ENCODE data around the gene PPP3CB. TPM values are rescaled to one million over a fixed set of nuclear protein-coding genes. Genes with fewer than 3 reads are reported as not detected.

The PPP3CB gene
- total RNA-seq, 6 donors from 2014 or later: 24.3 to 42.4 (median 32.9) TPM

- DNase-seq (no peak), ATAC-seq (ENCODE audit: low FRiP score in 2 of 2) (no peak)
- H3K36me3 ChIP-seq: peaks cover 3 to 49% (median 18%) of the 10 kb centered on the region in 4 donors
- no peaks in the 10 kb centered on the region for H3K27me3 ChIP-seq
- 85% methylated on average over 1 of the region's 1 CpG for WGBS, 2 donors
- no peak for TF ChIP-seq EP300 (IDR thresholded peaks at IDR 0.05)
- TF ChIP-seq POLR2A (IDR thresholded peaks at IDR 0.05): no peak
- no peak for TF ChIP-seq POLR2AphosphoS5 (IDR thresholded peaks at IDR 0.05)
- no peak for TF ChIP-seq CTCF (IDR thresholded peaks at IDR 0.05)
- H3K27ac ChIP-seq: no peak overlapping the region
- no peaks in the 10 kb centered on the region for H3K9me3 ChIP-seq
- H3K4me1 ChIP-seq: no peaks in the 10 kb centered on the region
- no peak overlapping the region for H3K4me3 ChIP-seq
Measured at GRCh38 chr10:73449113-73449512, 46.7 kb downstream of the PPP3CB start.

- no peaks in the 10 kb centered on the region for H3K9me3 ChIP-seq
- no peak for DNase-seq
- 83 to 88% methylated on average over 1 of the region's 1 CpG for WGBS, 2 donors
- no peak for ATAC-seq (ENCODE audit: low FRiP score in 2 of 2)
- no peak for TF ChIP-seq CTCF (IDR thresholded peaks at IDR 0.05)
- no peak for TF ChIP-seq EP300 (IDR thresholded peaks at IDR 0.05)
- TF ChIP-seq POLR2A (IDR thresholded peaks at IDR 0.05): no peak
- TF ChIP-seq POLR2AphosphoS5 (IDR thresholded peaks at IDR 0.05): no peak
- no peaks in the 10 kb centered on the region for H3K4me1 ChIP-seq
- H3K4me3 ChIP-seq: no peak overlapping the region
- no peaks in the 10 kb centered on the region for H3K27me3 ChIP-seq
- no peak overlapping the region for H3K27ac ChIP-seq
- H3K36me3 ChIP-seq: peaks cover 3 to 49% (median 19%) of the 10 kb centered on the region in 4 donors
Measured at GRCh38 chr10:73448384-73448783, 47.4 kb downstream of the PPP3CB start.

DNA sequence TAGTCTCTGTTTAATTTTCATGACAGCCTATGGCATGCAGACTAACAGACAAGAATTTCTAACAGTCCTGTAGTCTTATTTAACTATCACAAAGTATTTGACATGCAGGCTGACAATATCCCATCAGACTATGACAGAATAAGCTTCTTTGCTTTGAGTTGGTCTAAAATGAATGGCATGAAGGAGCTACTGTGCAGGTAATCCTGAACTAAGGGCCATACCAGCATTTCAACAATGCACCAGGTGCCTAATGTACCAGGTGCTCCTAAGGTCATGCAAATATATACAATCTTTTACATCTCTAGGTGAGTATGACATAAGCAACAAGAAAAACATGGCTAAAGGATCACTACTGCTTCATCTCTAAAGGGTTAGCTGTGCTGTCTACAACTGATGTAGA, 48.9 kb downstream of the PPP3CB start:
- no peak overlapping the region for H3K4me3 ChIP-seq
- H3K9me3 ChIP-seq: no peaks in the 10 kb centered on the region
- no peaks in the 10 kb centered on the region for H3K27me3 ChIP-seq
- H3K27ac ChIP-seq: no peak overlapping the region
- DNase-seq (no peak), ATAC-seq (ENCODE audit: low FRiP score in 2 of 2) (no peak)
- peaks cover 3 to 38% (median 17%) of the 10 kb centered on the region in 4 donors for H3K36me3 ChIP-seq
- TF ChIP-seq EP300 (IDR thresholded peaks at IDR 0.05) (no peak), CTCF (IDR thresholded peaks at IDR 0.05) (no peak), POLR2A (IDR thresholded peaks at IDR 0.05) (no peak), POLR2AphosphoS5 (IDR thresholded peaks at IDR 0.05) (no peak)
- no peaks in the 10 kb centered on the region for H3K4me1 ChIP-seq

- WGBS, 2 donors: 73 to 82% methylated on average over 1 of the region's 1 CpG
Measured at GRCh38 chr10:73444457-73444856, 51.4 kb downstream of the PPP3CB start.

More at GRCh38 chr10:73444457-73444856, 51.4 kb downstream of the PPP3CB start:
- H3K4me1 ChIP-seq: no peaks in the 10 kb centered on the region
- peaks cover 3 to 51% (median 19%) of the 10 kb centered on the region in 4 donors for H3K36me3 ChIP-seq
- ATAC-seq (ENCODE audit: low FRiP score in 2 of 2): no peak
- H3K27ac ChIP-seq: no peak overlapping the region
- H3K9me3 ChIP-seq: no peaks in the 10 kb centered on the region
- no peak for TF ChIP-seq CTCF (IDR thresholded peaks at IDR 0.05)
- H3K4me3 ChIP-seq: no peak overlapping the region
- no peaks in the 10 kb centered on the region for H3K27me3 ChIP-seq
- no peak for DNase-seq

Measured in upper lobe of left lung (tissue), 6 donors.